Thyroid gland (tissue), 4 donors: ENCODE data around the gene CDC42SE2. TPM values are rescaled to one million over a fixed set of nuclear protein-coding genes. Genes with fewer than 3 reads are reported as not detected.
A peak's percentile ranks its signal among the peaks of the same experiment; 100 is the strongest.
"Not testable (repeated sequence)": the region's sequence is repeated elsewhere in the genome, so short reads cannot be mapped to it uniquely, and the experiment has no call there.

ENCODE experiments used
- DNase-seq, 2 donors: peaks; one replicate each; pipeline ENCODE4 v3.0.0-alpha.2; 2019
- H3K27ac ChIP-seq, 3 donors: fragments of 200-600 bp; sonication (generic); 1 replicate in 2 of 3; 2 replicates in 1 of 3; pipeline ENCODE4 v1.5.1; 2016 to 2019; ENCODE audit warnings: mild to moderate bottlenecking in 1 of 3, moderate library complexity in 1 of 3
- H3K27me3 ChIP-seq: fragments of 200-600 bp; sonication (generic); one replicate; pipeline ENCODE4 v1.5.1; 2019
- H3K36me3 ChIP-seq, 2 donors: fragments of 200-600 bp; sonication (generic); one replicate each; pipeline ENCODE4 v1.5.1; 2016 to 2019
- H3K4me1 ChIP-seq, 2 donors: fragments of 200-600 bp; sonication (generic); one replicate each; pipeline ENCODE4 v1.5.1; 2017 to 2019
- H3K4me3 ChIP-seq, 3 donors: fragments of 200-600 bp; sonication (generic); replicated peaks in 1 of 3; 1 replicate in 2 of 3; 2 replicates in 1 of 3; pipeline ENCODE4 v1.5.1; 2016; ENCODE audit warnings: mild to moderate bottlenecking in 1 of 3
- H3K9me3 ChIP-seq: fragments of 200-600 bp; sonication (generic); one replicate; pipeline ENCODE4 v1.5.1; 2017
- CTCF ChIP-seq, 6 experiments: fragments of 200-600 bp in 3 of 6; fragments of 450-650 bp in 3 of 6; sonication (generic) in 3 of 6; IDR thresholded peaks; one replicate each; pipeline ENCODE4 v1.5.1; 2016 to 2019; ENCODE audit warnings: antibody characterized with exemption in 6 of 6, mild to moderate bottlenecking in 2 of 6, inconsistent platforms in 1 of 6, moderate library complexity in 1 of 6
- POLR2A ChIP-seq, 2 donors: fragments of 450-650 bp; IDR thresholded peaks; one replicate each; pipeline ENCODE4 v1.6.1; 2017; ENCODE audit warnings: antibody characterized with exemption in 2 of 2, mild to moderate bottlenecking in 2 of 2, moderate library complexity in 1 of 2
- WGBS, 2 donors: methylation state at CpG; one replicate each; pipeline ENCODE4 v1.1.5; 2017; 5-methylcytosine and 5-hydroxymethylcytosine counted together
- intact Hi-C: fragments of 100-400 bp; cut with DNase I; formaldehyde crosslinking; loops from one replicate; pipeline ENCODE4 v1.15.1; 2023
- total RNA-seq, 4 donors: library from RNA; depleted of rRNA; stranded (reverse); fragments of >200 nt; gene quantifications; one replicate each; pipeline ENCODE4 v1.2.3, GENCODE V29; 2016

The CDC42SE2 gene
- total RNA-seq, 4 donors from 2014 or later = 74.9 to 92.5 (median 83.8) TPM

- 61 to 63% methylated on average over 2 of the region's 2 CpGs for WGBS, 2 donors
- no peak for TF ChIP-seq POLR2A (IDR thresholded peaks at IDR 0.05)
- Histone ChIP-seq H3K27ac (no peak overlapping the region), H3K36me3 (no peaks in the 10 kb centered on the region), H3K4me3 (no peak overlapping the region), H3K9me3 (no peaks in the 10 kb centered on the region), H3K27me3 (no peaks in the 10 kb centered on the region), H3K4me1 (peaks cover 18 to 20% of the 10 kb centered on the region in 2 donors)
- intact Hi-C loops = no loop called here
- DNase-seq = no peak
Measured at GRCh38 chr5:131270809-131271208, 7.0 kb downstream of the CDC42SE2 start.

- H3K36me3 ChIP-seq, H3K4me3 ChIP-seq, H3K27me3 ChIP-seq, H3K9me3 ChIP-seq, intact Hi-C loops, DNase-seq, H3K27ac ChIP-seq: not testable (repeated sequence)
- WGBS, 2 donors = 82 to 83% methylated on average over 8 of the region's 8 CpGs
- H3K4me1 ChIP-seq = peaks cover 18 to 21% of the 10 kb centered on the region in 2 donors
Measured at GRCh38 chr5:131271888-131272287, 8.0 kb downstream of the CDC42SE2 start.

GRCh38 chr5:131272307-131272706 is 8.5 kb downstream of the CDC42SE2 start:
- no peak for TF ChIP-seq POLR2A (IDR thresholded peaks at IDR 0.05)
- TF ChIP-seq CTCF (IDR thresholded peaks at IDR 0.05) = no peak
- Histone ChIP-seq H3K27ac (no peak overlapping the region), H3K4me3 (no peak overlapping the region), H3K36me3 (no peaks in the 10 kb centered on the region), H3K27me3 (no peaks in the 10 kb centered on the region), H3K4me1 (peaks cover 18 to 21% of the 10 kb centered on the region in 2 donors), H3K9me3 (no peaks in the 10 kb centered on the region)
- intact Hi-C loops = no loop called here
- DNase-seq = no peak
- 70 to 85% methylated on average over 5 of the region's 5 CpGs for WGBS, 2 donors

- H3K27ac ChIP-seq = no peak overlapping the region
- H3K36me3 ChIP-seq = no peaks in the 10 kb centered on the region
- H3K27me3 ChIP-seq = no peaks in the 10 kb centered on the region
- H3K9me3 ChIP-seq = no peaks in the 10 kb centered on the region
- TF ChIP-seq CTCF (IDR thresholded peaks at IDR 0.05) = no peak
- TF ChIP-seq POLR2A (IDR thresholded peaks at IDR 0.05) = no peak
- no peak overlapping the region for H3K4me3 ChIP-seq
- WGBS, 2 donors = 91 to 93% methylated on average over 2 of the region's 2 CpGs
- intact Hi-C loops = no loop called here
- H3K4me1 ChIP-seq = peaks cover 18 to 21% of the 10 kb centered on the region in 2 donors
- no peak for DNase-seq
Measured at GRCh38 chr5:131272724-131273123, 8.9 kb downstream of the CDC42SE2 start.

- Histone ChIP-seq H3K9me3 (no peaks in the 10 kb centered on the region), H3K4me1 (peaks cover 17 to 20% of the 10 kb centered on the region in 2 donors), H3K4me3 (no peak overlapping the region), H3K27me3 (no peaks in the 10 kb centered on the region), H3K36me3 (no peaks in the 10 kb centered on the region), H3K27ac (peak overlapping the region in 1 of 3 donors; percentile 27)
- intact Hi-C loops = no loop called here
- no peak for DNase-seq
- WGBS, 2 donors = 65 to 69% methylated on average over 6 of the region's 6 CpGs
- TF ChIP-seq POLR2A (IDR thresholded peaks at IDR 0.05) = no peak
- no peak for TF ChIP-seq CTCF (IDR thresholded peaks at IDR 0.05)
Measured at GRCh38 chr5:131274326-131275063, 10.6 kb downstream of the CDC42SE2 start.

GRCh38 chr5:131276072-131276471 is 12.2 kb downstream of the CDC42SE2 start:
- no peak overlapping the region for H3K4me3 ChIP-seq
- intact Hi-C loops = no loop called here
- 74 to 79% methylated on average over 6 of the region's 6 CpGs for WGBS, 2 donors
- no peak overlapping the region for H3K27ac ChIP-seq
- peaks cover 20% of the 10 kb centered on the region in 2 donors for H3K4me1 ChIP-seq
- TF ChIP-seq POLR2A (IDR thresholded peaks at IDR 0.05) = no peak
- no peak for TF ChIP-seq CTCF (IDR thresholded peaks at IDR 0.05)
- no peak for DNase-seq
- no peaks in the 10 kb centered on the region for H3K36me3 ChIP-seq
- no peaks in the 10 kb centered on the region for H3K9me3 ChIP-seq
- H3K27me3 ChIP-seq = no peaks in the 10 kb centered on the region
